HepG2 (cell line): ENCODE measurements around the gene ABTB2. TPM values are rescaled to one million over a fixed set of nuclear protein-coding genes. Genes with fewer than 3 reads are reported as not detected.

ENCODE experiments used
- CBX1 ChIP-seq: IDR thresholded peaks from one replicate; pipeline ENCODE4 v1.6.1; 2016; ENCODE audit warnings: antibody characterized with exemption, low read depth
- CREM ChIP-seq, 2 experiments: sonication (generic) in 1 of 2; formaldehyde crosslinking in 1 of 2; IDR thresholded peaks; 2 replicates each; pipeline versions ENCODE4 v1.4.0 to v1.6.1; 2016 to 2020; ENCODE audit warnings: antibody characterized with exemption in 1 of 2, mild to moderate bottlenecking in 1 of 2, missing genetic modification reagents in 1 of 2
- E2F2 ChIP-seq: sonication (generic); formaldehyde crosslinking; IDR thresholded peaks from 2 replicates; pipeline ENCODE4 v1.4.0; 2020; ENCODE audit warnings: missing genetic modification reagents, borderline replicate concordance
- FOXK1 ChIP-seq: sonication (generic); formaldehyde crosslinking; IDR thresholded peaks from 2 replicates; pipeline ENCODE4 v1.4.0; 2020; ENCODE audit warnings: low read depth, missing genetic modification reagents, borderline replicate concordance
- HMGA1 ChIP-seq: sonication (generic); formaldehyde crosslinking; conservative IDR thresholded peaks from 2 replicates; pipeline ENCODE4 v1.4.0; 2020; ENCODE audit warnings: missing genetic modification reagents
- HNF4G ChIP-seq, 2 experiments: sonication (generic) in 1 of 2; formaldehyde crosslinking in 1 of 2; IDR thresholded peaks; 2 replicates each; pipeline versions ENCODE4 v1.4.0 to v1.6.1; 2011 to 2020; ENCODE audit warnings: borderline replicate concordance in 2 of 2, low read depth in 2 of 2, mild to moderate bottlenecking in 2 of 2, low read length in 1 of 2, missing genetic modification reagents in 1 of 2, moderate library complexity in 1 of 2
- IKZF1 ChIP-seq: fragments of 450-650 bp; IDR thresholded peaks from 2 replicates; pipeline ENCODE4 v1.7.1; 2016
- KDM5A ChIP-seq: fragments of 200-600 bp; sonication (generic); IDR thresholded peaks from 2 replicates; pipeline ENCODE4 v1.7.0; 2018; ENCODE audit warnings: antibody characterized with exemption, mild to moderate bottlenecking, low read length, borderline replicate concordance
- LBX2 ChIP-seq: sonication (generic); formaldehyde crosslinking; IDR thresholded peaks from 2 replicates; pipeline ENCODE4 v1.5.0; 2020; ENCODE audit warnings: missing genetic modification reagents, mild to moderate bottlenecking, borderline replicate concordance
- MXD1 ChIP-seq: sonication (generic); formaldehyde crosslinking; IDR thresholded peaks from 2 replicates; pipeline ENCODE4 v1.4.0; 2020; ENCODE audit warnings: mild to moderate bottlenecking, missing genetic modification reagents
- NFIB ChIP-seq: sonication (generic); formaldehyde crosslinking; IDR thresholded peaks from 2 replicates; pipeline ENCODE4 v1.9.0; 2021; ENCODE audit warnings: missing genetic modification reagents, mild to moderate bottlenecking, borderline replicate concordance
- NKX3-1 ChIP-seq: sonication (generic); formaldehyde crosslinking; IDR thresholded peaks from 2 replicates; pipeline ENCODE4 v1.5.0; 2020; ENCODE audit warnings: missing genetic modification reagents
- TIGD3 ChIP-seq: sonication (generic); formaldehyde crosslinking; IDR thresholded peaks from 2 replicates; pipeline ENCODE4 v1.5.1; 2020; ENCODE audit warnings: mild to moderate bottlenecking, missing genetic modification reagents, borderline replicate concordance
- ZBTB37 ChIP-seq: sonication (generic); formaldehyde crosslinking; IDR thresholded peaks from 2 replicates; pipeline ENCODE4 v1.4.0; 2020; ENCODE audit warnings: mild to moderate bottlenecking, missing genetic modification reagents
- ZNF136 ChIP-seq: sonication (generic); formaldehyde crosslinking; IDR thresholded peaks from 2 replicates; pipeline ENCODE4 v1.8.1; 2022; ENCODE audit warnings: low read depth, mild to moderate bottlenecking, moderate library complexity, missing genetic modification reagents
- ZNF326 ChIP-seq: sonication (generic); formaldehyde crosslinking; IDR thresholded peaks from 2 replicates; pipeline ENCODE4 v1.4.0; 2020; ENCODE audit warnings: missing genetic modification reagents, borderline replicate concordance
- ZNF652 ChIP-seq: IDR thresholded peaks from 2 replicates; pipeline ENCODE4 v1.6.1; 2016; ENCODE audit warnings: low read depth, borderline replicate concordance
- ZNF772 ChIP-seq: sonication (generic); formaldehyde crosslinking; IDR thresholded peaks from 2 replicates; pipeline ENCODE4 v1.5.0; 2020; ENCODE audit warnings: mild to moderate bottlenecking, missing genetic modification reagents
- ZNF790 ChIP-seq: sonication (generic); formaldehyde crosslinking; IDR thresholded peaks from 2 replicates; pipeline ENCODE4 v1.8.0; 2022; ENCODE audit warnings: missing genetic modification reagents, mild to moderate bottlenecking, borderline replicate concordance
- ZNF83 ChIP-seq: sonication (generic); formaldehyde crosslinking; IDR thresholded peaks from 2 replicates; pipeline ENCODE4 v1.4.0; 2020; ENCODE audit warnings: missing genetic modification reagents, mild to moderate bottlenecking, borderline replicate concordance
- ZSCAN12 ChIP-seq: sonication (generic); formaldehyde crosslinking; IDR thresholded peaks from 2 replicates; pipeline ENCODE4 v1.9.0; 2021; ENCODE audit warnings: mild to moderate bottlenecking, missing genetic modification reagents
- ZSCAN31 ChIP-seq: sonication (generic); formaldehyde crosslinking; IDR thresholded peaks from 2 replicates; pipeline ENCODE4 v1.5.0; 2020; ENCODE audit warnings: low read depth, mild to moderate bottlenecking, missing genetic modification reagents
- polyA plus RNA-seq, 8 experiments: library from polyadenylated mRNA; depleted of rRNA in 3 of 8; stranded (reverse) in 7 of 8; unstranded in 1 of 8; fragments of >200 nt; fragmentation: Illumina TruSeq in 4 of 8; extraction: Trizol in 4 of 8; gene quantifications; 2 replicates each; pipeline versions ENCODE4 v1.2.1 to v1.2.3, GENCODE V29; 2011 to 2016; ENCODE audit warnings: low read depth in 4 of 8, missing spikeins in 1 of 8, mixed read lengths in 1 of 8; ENCODE audit not compliant: insufficient read depth in 1 of 8
- total RNA-seq, 5 experiments: library from RNA; depleted of rRNA; stranded (reverse); fragments of >200 nt; fragmentation: Illumina TruSeq; extraction: Trizol; gene quantifications; 2 replicates each; pipeline ENCODE4 v1.2.3, GENCODE V29; 2016; ENCODE audit warnings: low read depth in 1 of 5

ABTB2 gene
- total and polyA plus RNA-seq, 2 of the 13 experiments (the other 11 are each of a cell fraction or from before 2014, with no cell fraction given), result 5.1 to 15.4 TPM

GRCh38 chr11:34363363-34364084 lies 5.7 kb upstream of the ABTB2 start (continued):
- TF ChIP-seq ZNF83 (CRISPR knock-in tag) (no peak), ZNF652 (CRISPR knock-in tag) (no peak), TIGD3 (CRISPR knock-in tag) (no peak), ZNF772 (CRISPR knock-in tag) (0 out of 2 replicates have a peak, but pooled peaks have one; percentile 16), NFIB (no peak), KDM5A (no peak), LBX2 (CRISPR knock-in tag) (no peak), MXD1 (CRISPR knock-in tag) (no peak), ZNF326 (no peak), IKZF1 (no peak), FOXK1 (CRISPR knock-in tag) (no peak), ZNF136 (CRISPR knock-in tag) (no peak), NKX3-1 (CRISPR knock-in tag) (no peak), HNF4G (IDR thresholded peaks at IDR 0.05; ENCODE audit: borderline replicate concordance, low read depth, low read length) (no peak), HNF4G (CRISPR knock-in tag; IDR thresholded peaks at IDR 0.05; ENCODE audit: borderline replicate concordance, low read depth) (no peak), ZSCAN31 (CRISPR knock-in tag) (no peak), E2F2 (CRISPR knock-in tag) (no peak), ZNF790 (no peak), CREM (IDR thresholded peaks at IDR 0.05) (peak; percentile 36), CREM (CRISPR knock-in tag; IDR thresholded peaks at IDR 0.05) (no peak), ZSCAN12 (CRISPR knock-in tag) (no peak), CBX1 (no peak), ZBTB37 (CRISPR knock-in tag) (peak; percentile 63; the same call in 1 of the 2 replicates), HMGA1 (CRISPR knock-in tag) (no peak)
